ENCODE measurements around the gene HOXA13.

The HOXA13 gene

DNA sequence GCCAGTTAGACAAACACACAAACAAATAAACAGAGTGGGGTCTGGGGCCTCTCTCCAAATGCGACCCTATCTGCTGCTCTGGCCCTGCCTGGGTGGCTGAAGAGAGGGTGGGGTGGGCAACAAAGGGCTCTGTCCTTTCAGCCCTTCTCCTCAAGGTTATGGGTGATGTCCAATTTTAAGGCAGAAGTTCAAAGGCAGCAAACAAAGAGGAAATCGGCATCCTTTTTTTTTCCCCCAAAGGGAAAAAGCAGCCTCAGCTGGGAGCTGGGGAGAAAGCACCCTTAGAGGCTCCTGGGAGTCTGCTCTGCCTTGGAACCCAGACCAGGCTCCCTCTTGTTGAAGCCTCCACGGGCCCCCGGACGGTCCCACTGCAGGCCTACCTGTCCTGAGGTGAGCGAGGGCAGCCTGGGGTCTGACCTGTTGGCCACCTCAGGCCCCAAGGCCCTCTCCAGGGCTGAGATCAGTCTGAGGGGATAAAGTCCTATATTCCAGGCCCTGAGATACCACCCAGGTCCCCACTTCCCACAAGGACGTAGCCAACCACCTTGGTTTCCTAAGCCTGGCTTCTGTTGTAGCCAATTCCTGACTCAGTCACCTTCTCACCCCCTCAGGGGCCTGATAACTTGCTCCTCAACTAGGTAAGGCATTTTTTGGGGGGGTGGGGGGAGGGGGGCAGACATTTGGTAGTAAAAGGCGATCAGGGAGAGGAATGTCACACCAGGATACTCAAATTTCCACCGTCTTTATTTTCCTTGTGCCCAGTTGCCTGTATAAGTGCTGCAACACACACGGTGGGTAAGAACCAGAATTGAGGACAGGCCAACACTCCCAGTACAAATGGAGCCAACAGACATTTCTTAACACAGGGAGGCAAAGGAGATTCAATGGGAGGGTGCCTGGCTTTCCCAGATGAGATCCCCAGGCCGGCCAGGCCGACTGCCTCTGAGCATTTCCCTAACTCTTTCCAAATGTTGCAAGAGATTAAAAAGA lies 19.2 kb downstream of the HOXA13 start:
- no peak for DNase-seq

DNA sequence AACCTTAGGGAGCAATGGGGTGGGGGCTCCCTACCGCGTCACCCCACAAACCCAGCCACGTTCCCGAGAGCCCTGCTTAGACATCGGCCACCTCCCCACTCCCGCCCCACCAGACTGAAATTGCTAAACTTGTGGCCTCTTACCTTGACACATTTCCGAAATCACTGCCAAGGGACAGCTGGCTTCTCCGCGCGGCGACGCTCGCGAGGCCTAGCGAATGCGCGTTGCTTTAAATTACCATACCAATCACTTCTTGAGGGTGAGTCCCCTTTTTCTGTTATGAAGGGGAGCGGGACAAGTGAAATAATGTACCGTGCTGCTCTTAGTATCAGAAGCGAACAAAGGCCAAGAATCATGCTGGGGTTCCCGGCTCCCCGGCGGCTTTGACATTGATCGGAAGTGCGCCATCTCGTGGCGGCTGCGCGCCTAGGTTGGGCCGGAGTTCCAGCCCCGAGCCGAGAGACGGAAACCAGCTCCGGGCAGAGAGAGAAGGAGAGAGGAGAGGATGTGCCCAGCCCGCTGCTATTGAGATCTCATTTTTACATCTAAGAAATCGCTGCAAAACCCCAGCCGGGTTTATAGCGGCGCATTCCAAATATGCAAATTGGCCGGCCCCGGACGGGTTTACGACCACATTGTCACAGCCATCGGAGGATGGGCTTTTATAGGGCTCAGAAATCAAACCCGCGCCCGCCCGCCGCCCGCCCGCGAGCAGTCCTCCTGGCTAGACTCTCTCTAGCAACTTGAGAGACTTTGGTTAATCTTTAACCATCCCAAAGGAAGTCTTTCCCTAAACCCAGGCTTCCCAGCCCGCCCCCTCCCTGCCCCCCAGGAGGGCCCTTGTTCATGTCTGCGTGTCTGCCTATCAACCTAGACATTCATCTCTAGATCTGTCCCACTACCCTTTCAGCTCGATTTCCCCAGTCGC lies 20.1 kb downstream of the HOXA13 start:
- DNase-seq = peak; percentile 50

DNA sequence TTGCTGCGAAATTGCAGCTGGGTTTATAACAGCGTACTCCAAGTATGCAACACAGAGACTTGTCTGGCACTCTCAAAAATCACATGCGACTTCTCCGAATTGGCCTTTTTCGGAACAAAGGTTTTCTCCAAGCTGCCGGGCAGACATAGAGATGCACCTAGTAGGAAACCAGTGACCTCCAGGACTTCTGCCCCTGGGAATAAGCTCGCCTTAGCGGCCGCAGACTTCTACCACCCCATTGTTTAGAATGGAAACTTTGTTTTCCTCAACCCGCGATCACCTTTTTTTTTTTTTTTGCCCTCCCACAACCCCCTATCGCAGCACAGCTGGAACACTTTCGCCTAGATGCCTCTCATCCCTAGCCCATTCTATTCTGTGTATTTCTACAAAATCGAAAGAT lies 20.9 kb downstream of the HOXA13 start:
- no peak for DNase-seq

DNA sequence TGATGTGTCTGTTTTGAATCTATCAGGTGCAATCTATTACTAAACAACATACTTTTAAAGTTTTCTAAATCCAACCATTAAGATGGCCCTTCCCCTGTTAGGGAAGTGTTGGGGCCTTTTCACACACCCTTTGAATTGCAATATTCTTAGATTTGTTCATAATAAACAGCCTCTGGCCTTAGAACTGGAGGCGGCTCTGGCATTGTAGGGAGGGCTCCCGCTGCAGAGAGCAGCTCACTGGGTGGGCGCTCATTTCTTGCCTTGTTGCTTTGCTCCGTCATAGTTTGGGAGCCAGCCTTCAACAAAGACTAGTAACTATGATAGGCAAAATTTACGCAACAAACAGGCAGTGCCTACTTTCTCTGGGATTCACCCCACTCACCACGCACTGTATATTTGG lies 21.5 kb downstream of the HOXA13 start:
- no peak for DNase-seq

DNA sequence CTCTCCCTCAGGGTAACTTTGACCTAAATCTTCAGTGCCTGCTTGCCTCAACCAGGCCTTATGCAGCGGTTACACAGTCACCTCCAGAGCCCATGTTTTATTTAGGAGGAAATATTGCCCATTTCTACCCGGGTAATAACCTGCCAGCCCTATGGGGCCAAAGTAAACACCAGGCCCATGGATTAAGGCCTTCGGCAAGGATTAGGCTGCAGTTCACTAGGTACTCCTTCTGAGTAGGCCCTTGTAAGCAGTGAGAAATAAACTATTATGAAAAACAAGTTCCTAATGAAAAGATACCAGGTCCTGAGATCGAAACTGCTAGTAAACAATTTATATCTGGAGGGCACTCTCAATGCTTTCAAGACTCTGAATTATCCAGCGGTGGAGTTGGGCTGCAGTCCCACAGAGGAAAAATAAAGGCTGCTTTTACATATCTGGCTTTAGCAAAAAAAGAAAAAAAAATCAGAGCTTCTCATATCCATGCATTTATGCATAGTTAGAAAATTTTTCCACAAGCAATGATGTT lies 22.0 kb downstream of the HOXA13 start:
- DNase-seq = no peak

DNA sequence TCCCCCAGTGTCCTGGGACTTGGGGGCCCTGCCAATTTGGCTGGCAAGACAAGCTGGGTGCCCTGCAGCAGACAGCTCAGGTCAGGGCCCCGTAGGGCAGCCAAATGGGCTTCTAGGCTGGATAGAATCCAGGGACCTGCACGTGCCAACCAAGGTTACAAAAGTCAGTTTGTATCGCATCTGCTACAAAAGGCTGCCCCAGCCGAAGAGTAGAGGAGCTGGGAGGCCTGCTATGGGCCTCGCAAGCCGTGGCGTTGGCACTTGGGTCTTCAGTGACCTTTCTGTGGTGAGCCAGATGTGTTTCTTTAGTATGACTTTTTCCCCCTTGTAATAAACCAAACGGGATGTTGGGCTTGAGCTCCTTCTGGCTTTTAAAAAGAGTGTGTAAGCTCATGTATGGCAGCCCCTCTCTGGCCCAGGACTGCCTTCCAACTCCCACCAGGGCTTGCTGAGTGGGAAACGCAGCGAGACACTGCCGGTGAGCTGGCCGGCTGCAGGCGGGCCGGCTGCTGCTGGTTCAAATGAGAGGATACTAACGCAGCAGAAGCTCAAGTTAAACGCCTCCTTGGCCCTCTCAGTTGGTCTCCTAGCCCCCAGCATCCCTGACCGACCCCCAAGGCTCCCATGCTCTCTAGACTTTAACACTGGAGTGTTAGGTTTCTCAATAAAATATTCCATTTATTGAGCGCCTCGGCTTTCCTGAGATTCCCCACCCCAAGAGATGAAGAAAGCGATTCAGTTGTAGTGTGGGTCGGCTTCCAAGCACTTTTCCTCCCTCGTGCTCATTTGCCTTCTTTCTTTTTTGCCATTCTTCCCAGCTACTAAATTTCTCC lies 22.7 kb downstream of the HOXA13 start:
- DNase-seq = peak; percentile 10

DNA sequence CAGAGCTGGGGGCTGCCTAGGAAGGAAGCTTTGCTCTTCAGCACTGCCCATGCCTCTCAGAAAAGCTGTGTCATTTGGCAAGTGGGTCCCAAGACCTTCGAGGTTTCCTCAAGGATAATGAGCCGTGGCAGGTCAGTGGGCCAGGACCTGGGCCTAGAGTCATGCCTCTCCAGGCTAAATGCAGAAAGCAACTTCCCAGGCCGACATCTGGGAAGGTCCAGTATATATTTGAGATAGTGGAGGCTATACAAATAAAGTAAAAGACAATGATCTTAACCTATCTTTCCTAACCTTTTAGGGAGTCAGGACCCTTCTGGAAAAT lies 23.4 kb downstream of the HOXA13 start:
- no peak for DNase-seq

DNA sequence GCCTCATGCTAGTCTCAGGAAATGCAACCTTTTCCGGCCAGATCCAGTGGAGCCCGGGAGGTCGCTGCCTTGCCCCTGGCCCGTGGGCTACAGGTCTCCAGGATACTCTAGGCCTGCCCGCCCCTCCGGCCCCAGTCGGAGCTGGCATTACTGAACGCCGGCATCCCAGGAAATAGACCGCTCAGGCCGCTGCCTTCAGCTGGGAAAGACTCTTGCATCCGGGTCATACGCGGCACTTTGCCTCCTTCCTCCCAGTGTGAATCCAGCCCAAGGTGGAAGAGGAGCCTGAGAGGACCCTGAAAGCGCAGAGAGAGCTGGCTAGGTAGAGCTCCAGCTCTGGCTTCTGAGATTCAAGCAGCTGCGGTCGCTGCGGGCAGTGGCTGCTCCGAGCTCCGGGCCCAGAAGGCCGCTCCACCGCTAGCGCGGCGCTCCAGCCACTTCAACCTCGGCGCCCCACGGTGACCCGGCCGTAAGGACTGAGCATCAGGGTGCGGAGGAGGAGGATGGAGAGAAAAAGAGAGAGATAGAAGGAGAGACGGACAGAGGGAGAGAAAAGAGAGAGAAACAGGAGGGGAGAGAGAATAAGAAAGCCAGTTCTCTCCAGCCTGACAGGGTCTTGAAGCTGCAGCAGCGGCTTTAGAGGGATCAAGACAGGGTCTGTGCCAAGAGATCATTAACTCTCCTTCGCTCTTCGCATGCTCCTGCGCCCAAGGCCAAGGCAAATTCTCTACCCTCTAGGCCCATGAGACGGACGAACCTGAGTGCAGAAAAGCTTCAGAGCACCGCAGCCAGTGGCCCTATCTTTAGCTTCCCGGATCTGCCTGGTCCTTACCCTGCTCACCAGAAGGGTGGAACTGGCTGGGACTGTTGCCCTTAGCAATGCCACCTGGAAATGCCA lies 24.0 kb downstream of the HOXA13 start:
- DNase-seq = peak; percentile 7

DNA sequence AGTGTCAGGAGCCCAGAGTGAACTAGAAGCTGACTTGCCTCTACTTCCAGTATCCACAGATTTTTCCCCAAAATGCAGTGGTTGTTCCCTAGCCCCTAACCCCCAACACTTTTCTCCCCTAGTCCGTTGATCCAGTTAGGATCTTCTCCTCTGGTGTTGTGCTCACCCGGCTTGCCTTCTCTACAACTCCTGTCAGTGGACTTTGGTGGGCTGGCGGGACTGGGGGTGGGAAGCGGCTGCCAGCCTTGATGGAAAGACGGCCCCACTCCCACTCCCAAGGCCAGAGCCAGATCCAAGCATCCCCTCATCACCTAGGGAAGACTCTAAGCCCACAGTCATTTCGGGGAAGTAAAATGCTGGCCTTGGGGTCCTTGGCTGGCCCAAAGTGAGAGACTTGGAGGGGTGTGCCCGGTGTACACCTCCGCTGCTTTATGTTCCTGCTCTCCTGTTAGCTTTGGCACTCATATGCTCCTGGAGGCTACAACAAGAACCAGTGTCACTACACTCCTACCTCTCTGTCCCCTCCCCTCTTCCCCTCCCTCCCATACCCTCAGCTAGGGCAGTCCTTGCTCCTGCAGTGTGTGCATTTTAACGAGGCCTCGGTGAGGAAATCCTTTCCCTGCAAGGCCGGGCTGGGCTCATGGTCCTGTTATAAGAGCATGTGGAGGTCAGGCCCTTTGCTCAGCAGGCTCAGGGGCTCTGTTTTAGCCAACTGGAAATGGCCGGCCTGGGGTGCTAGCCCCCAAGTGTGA lies 24.8 kb downstream of the HOXA13 start:
- DNase-seq = peak; percentile 9

DNA sequence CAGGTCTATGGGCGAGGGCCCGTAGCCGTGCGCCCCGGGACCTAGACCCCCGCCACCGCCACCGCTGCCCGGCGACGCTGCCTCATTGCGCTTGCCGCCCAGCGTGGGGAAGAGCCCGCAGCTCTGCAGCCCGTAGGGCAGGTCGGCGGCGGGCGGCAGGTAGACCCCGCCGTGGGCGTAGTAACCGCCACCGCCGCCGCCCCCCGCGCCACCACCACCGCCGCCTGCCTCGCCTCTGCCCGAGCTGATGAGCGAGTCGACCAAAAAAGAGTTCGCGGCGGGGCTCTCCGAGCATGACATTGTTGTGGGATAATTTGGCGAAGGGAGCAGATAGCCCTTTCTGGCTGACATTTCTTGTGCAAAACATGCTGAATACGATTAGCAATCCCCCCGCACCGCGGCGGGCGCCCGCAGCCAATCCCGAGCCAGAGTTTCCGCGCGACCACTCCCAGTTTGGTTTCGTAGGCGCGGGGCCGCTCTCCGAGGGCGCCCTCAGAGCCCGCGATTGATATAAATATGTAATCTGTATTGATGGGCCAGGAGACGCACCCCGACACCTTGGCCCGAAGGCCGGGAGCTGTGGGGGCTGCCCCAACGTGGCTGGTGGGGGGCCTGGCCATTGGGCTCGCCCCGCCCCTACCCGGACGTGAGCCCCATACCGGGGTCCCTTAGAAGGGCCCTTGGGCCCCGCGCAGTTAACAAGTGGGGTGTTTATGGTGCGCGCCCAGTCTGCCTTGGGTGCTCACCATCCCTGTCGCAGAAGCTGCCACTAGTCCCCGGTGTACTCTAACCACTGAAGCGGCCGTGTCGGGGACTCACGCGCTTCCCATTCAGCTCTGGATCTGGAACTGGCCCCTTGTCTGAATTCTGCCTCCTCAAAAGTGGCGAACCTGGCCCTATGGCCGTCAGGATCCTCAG lies 25.7 kb downstream of the HOXA13 start, which contains the start of gene HOXA10:
Gene HOXA10 (minus strand): TSS at position 365 of the 918 bp plus-strand sequence. CDS start 14 bp downstream, at position 351.
- DNase-seq = peak; percentile 12

DNA sequence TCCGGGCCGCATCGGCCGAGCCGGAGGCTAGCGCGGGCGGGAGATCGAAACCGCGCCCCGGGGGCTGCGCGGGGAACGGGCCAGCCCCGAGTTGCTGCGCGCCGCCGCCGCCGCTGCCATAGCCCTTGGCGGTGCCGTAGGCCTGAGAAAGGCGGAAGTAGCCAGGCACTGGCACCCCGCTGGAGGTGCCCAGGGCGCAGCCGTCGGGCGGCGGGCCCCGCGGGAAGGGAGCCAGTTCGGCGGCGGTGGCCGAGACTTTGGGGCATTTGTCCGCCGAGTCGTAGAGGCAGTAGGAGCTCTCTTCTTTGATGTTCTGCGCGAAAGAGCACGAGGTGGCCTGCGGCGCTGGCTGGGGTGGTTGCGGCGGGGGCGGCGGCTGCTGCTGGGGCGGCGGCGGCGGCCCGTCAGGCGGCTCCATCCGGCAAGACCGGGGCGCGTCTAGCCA lies 26.4 kb downstream of the HOXA13 start:
- DNase-seq = peak; percentile 33

DNA sequence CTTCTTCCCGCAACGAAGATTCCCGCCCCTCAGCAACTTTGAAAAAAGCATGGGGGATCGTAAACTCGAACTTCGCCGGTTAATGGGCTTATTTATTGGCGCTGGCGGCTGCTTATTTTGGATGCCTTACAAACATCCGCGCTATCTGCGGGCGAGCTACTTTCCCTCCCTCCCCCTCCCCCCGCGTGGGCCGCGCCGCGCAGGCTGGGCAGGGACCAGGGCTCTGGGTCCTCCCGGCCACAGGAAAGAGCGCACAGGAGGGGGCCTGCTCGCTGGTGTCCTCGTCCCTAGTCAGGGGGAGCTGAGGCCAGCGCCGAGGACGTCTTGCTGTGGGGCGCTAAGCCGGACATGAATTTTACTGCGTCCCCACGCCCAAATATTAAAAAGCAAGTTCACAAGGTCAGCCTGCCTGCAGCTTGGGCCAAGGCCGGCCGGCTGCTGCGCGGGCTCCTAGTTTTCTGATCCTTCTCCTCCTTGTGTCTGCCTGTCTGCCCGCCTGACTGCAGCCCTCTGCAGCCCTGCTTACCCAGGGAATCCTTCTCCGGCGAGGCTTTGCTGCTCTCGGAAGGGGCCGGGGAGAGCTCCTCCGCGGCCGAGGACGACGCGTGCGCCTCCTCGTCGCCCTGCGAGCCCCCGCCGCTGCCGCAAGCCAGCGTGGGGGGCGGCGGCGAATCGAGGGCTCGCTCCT lies 26.9 kb downstream of the HOXA13 start:
- DNase-seq = peak; percentile 10

DNA sequence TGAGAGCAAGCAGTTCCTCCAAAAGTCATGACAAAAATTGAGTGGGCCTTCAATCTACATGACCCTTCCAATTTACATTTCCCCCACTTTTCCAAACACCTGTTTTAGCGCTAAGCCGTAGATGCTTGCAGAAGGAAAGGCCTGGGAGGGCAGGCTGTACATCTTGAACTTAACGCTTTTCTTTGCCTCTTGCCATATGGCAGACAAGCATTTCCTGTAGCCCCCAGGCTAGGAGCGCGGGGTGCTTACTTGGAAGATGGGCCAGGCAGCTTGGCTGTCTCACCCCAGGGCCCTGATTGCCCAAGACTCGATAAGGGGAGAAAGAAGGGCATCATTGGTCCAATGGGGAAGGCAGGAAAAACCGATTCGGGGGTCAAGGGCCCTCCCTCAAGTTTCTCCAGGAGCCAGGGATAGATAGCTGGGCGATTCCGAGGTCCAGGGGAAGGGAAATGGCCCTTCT lies 27.5 kb downstream of the HOXA13 start:
- DNase-seq = peak; percentile 8

DNA sequence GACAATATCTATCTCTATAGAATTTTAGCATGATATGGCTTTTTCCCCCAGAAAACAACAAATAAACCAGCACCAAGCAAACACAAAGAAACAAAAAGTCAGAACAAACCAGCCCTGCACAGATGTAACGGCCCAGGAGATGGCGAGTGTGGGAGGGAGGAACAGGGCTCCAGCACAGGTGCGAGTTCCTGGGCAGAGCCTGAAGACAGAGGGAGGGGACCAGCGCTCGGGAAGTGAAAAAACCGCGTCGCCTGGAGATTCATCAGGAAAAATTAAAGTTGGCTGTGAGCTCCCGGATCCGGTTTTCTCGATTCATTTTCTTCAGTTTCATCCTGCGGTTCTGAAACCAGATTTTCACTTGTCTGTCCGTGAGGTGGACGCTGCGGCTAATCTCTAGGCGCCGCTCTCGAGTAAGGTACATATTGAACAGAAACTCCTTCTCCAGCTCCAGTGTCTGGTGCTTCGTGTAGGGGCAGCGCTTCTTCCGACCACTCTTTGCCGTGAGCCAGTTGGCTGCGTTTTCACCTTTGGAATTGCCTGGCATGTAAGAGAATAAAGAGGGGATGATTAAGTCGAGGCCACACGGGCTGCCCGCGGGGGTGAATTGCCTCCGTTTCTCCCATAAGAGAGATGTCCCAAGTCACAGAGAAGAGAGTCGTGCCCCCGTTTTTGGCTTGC lies 28.1 kb downstream of the HOXA13 start:
- DNase-seq = peak; percentile 16

DNA sequence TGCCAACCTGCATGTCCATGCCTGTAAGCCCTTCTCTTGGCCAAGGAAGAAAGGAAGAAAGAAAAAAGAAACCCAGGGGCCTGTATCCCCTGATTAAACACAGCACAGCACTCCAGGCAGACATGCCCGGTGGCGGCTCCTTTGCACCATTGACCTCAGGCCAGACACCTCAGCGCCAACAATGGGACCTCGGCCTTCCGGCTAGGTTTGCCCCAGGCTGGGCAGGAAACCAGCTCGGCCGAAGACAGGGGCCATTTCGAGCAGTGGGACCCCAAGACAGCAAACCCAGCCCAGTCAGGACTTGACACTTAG lies 28.6 kb downstream of the HOXA13 start:
- peak; percentile 6 for DNase-seq

DNA sequence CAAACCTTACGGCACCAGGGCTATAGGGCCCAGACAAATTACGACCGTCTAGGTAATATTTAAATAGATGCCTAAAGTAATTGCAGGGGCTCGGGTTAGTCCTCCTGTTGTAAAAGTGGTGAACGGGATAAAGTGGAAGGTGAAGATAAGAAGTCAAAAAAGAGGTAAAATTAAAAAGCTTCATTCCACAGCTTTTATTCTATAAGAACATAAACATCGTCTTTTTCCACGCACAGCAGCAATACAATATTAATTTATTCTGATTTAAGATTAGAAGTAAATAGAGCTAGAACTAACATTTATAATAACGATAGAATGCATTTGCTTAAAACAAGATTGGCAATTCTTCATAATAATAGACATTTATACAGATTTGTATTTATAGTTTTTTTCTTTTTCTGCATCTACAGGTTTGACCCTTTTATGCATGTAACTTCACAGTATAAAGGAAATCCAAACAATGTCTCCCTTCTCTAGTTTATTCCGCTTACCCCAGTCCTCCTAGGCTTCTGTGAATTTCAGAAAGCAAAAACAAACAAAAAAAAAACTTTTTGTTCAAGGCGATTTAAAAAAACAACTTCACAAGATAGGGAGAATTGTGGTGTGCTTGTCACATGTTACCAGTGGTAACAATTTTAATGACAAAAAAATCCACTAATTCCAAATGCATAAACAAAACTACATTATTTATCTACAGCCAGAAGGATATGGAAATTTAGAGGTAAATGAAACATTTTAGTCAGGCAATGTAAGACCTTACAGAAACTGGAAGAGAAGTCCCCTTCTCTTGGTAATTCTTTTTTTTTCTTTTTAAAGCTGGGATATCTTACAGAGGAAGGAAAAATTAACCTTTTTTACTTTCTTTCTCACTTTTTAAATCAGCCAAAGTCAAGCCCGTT lies 29.2 kb downstream of the HOXA13 start:
- DNase-seq = no peak
